Measurements from ENCODE around the gene IGF2BP1. TPM values are rescaled to one million over a fixed set of nuclear protein-coding genes. Genes with fewer than 3 reads are reported as not detected.

The IGF2BP1 gene
- total and polyA plus RNA-seq, 2 of the 8 experiments (the other 6 are each of a cell fraction or from before 2014, with no cell fraction given) = 41.6 to 513 TPM

GRCh38 chr17:49031965-49032928, 35.1 kb downstream of the IGF2BP1 start (continued):
- TF ChIP-seq SP4 (IDR thresholded peaks at IDR 0.05; ENCODE audit: low read length) (0 out of 2 replicates have a peak, but pooled peaks have one; percentile 46), CTCF (IDR thresholded peaks at IDR 0.05; ENCODE audit: control extremely low read depth in 1 of 3, insufficient read depth in 1 of 3, low read depth in 1 of 3, low read length in 3 of 3) (peak; percentile 55 to 91 (median 90))
